IMR-90 (cell line): ENCODE results near the gene SCFD2. TPM values are rescaled to one million over a fixed set of nuclear protein-coding genes. Genes with fewer than 3 reads are reported as not detected.

Experiments used
- ATAC-seq: fragments of 200-7000 bp; cut with Tn5 transposase; 2 replicates; pipeline ENCODE4 v1.9.1; 2020; ENCODE audit warnings: low read depth, mild to moderate bottlenecking, moderate library complexity
- BruUV-seq: library from RNA; stranded (reverse); fragments of 400-500 nt; replicated peaks from 2 replicates; lab custom pipeline; 2021; lab: Mats Ljungman, UMichigan
- CTCF ChIA-PET: fragments of 300-600 bp; formaldehyde crosslinking; extraction: SDS; loops from one replicate; lab custom pipeline; 2021; ENCODE audit warnings: antibody characterized with exemption; lab: Yijun Ruan, JAX
- POLR2A ChIA-PET: fragments of 300-600 bp; sonication (Branson Sonifier 250); formaldehyde crosslinking; loops from one replicate; lab custom pipeline; 2022; ENCODE audit warnings: antibody characterized with exemption; ENCODE audit not compliant: unreplicated experiment; lab: Charles Lee
- DNase-seq: peaks from one replicate; pipeline ENCODE4 v3.0.0; 2013
- H2AFZ ChIP-seq: replicated peaks from 2 replicates; pipeline ENCODE3; 2013; ENCODE audit warnings: low read length, mild to moderate bottlenecking; ENCODE audit not compliant: poor library complexity
- H2AK5ac ChIP-seq: 2 replicates; pipeline ENCODE4 v1.6.1; 2013; ENCODE audit warnings: low read depth, low read length, inconsistent platforms
- H2AK9ac ChIP-seq: replicated peaks from 2 replicates; pipeline ENCODE3; 2013; ENCODE audit warnings: mild to moderate bottlenecking, low read depth, low read length, moderate library complexity; ENCODE audit not compliant: poor library complexity
- H2BK120ac ChIP-seq: 2 replicates; pipeline ENCODE4 v1.6.1; 2013; ENCODE audit warnings: low read depth, low read length, inconsistent platforms
- H2BK15ac ChIP-seq: 3 replicates; pipeline ENCODE4 v1.6.1; 2013; ENCODE audit warnings: low read depth, low read length, inconsistent platforms
- H2BK20ac ChIP-seq: 2 replicates; pipeline ENCODE4 v1.6.1; 2013; ENCODE audit warnings: low read depth, mild to moderate bottlenecking, inconsistent platforms, low read length, moderate library complexity
- H2BK5ac ChIP-seq: 2 replicates; pipeline ENCODE4 v1.6.1; 2013; ENCODE audit warnings: mild to moderate bottlenecking, low read depth, low read length, inconsistent platforms; ENCODE audit not compliant: poor library complexity, severe bottlenecking
- H3K14ac ChIP-seq: replicated peaks from 2 replicates; pipeline ENCODE4 v1.6.1; 2013; ENCODE audit warnings: low read depth, low read length, inconsistent platforms
- H3K18ac ChIP-seq: 2 replicates; pipeline ENCODE4 v1.6.1; 2013; ENCODE audit warnings: low read depth, low read length, control low read depth
- H3K23ac ChIP-seq: 2 replicates; pipeline ENCODE4 v1.6.1; 2013; ENCODE audit warnings: low read depth, low read length, inconsistent platforms
- H3K27ac ChIP-seq: 2 replicates; pipeline ENCODE4 v1.5.1; 2013; ENCODE audit warnings: mild to moderate bottlenecking, control low read depth, low read length; ENCODE audit not compliant: insufficient read depth
- H3K27me3 ChIP-seq: 2 replicates; pipeline ENCODE4 v1.6.1; 2013; ENCODE audit warnings: low read length; ENCODE audit not compliant: control insufficient read depth, insufficient read depth
- H3K36me3 ChIP-seq: 2 replicates; pipeline ENCODE4 v1.6.1; 2013; ENCODE audit warnings: low read length, mixed read lengths; ENCODE audit not compliant: control insufficient read depth, insufficient read depth
- H3K4ac ChIP-seq: 2 replicates; pipeline ENCODE4 v1.6.1; 2013; ENCODE audit warnings: low read depth, low read length, inconsistent platforms
- H3K4me1 ChIP-seq: 2 replicates; pipeline ENCODE4 v1.6.1; 2013; ENCODE audit warnings: low read length, mixed read lengths; ENCODE audit not compliant: control insufficient read depth, insufficient read depth
- H3K4me2 ChIP-seq: 2 replicates; pipeline ENCODE4 v1.6.1; 2013; ENCODE audit warnings: low read depth, mild to moderate bottlenecking, control low read depth, low read length, moderate library complexity
- H3K4me3 ChIP-seq: 2 replicates; pipeline ENCODE4 v1.5.1; 2013; ENCODE audit warnings: low read depth, mild to moderate bottlenecking, control low read depth, low read length, moderate library complexity; ENCODE audit not compliant: insufficient read depth
- H3K56ac ChIP-seq: 2 replicates; pipeline ENCODE4 v1.6.1; 2013; ENCODE audit warnings: low read length, inconsistent platforms; ENCODE audit not compliant: insufficient read depth; ENCODE audit errors: extremely low read depth
- H3K79me1 ChIP-seq, 2 experiments: 2 replicates each; pipeline ENCODE4 v1.6.1; 2013; ENCODE audit warnings: low read length in 2 of 2, inconsistent platforms in 1 of 2, low read depth in 1 of 2
- H3K9ac ChIP-seq: 2 replicates; pipeline ENCODE4 v1.6.1; 2013; ENCODE audit warnings: low read depth, low read length, control low read depth
- H3K9me1 ChIP-seq: 2 replicates; pipeline ENCODE4 v1.6.1; 2013; ENCODE audit warnings: low read length, inconsistent platforms; ENCODE audit not compliant: insufficient read depth
- H3K9me3 ChIP-seq: 2 replicates; pipeline ENCODE4 v1.6.1; 2013; ENCODE audit warnings: low read length; ENCODE audit not compliant: control insufficient read depth, insufficient read depth
- H4K20me1 ChIP-seq: 2 replicates; pipeline ENCODE4 v1.6.1; 2013; ENCODE audit warnings: low read length, inconsistent platforms; ENCODE audit not compliant: insufficient read depth
- H4K5ac ChIP-seq: 2 replicates; pipeline ENCODE4 v1.6.1; 2013; ENCODE audit warnings: mild to moderate bottlenecking, low read depth, low read length, control low read depth
- H4K8ac ChIP-seq, 2 experiments: 2 replicates each; pipeline ENCODE4 v1.6.1; 2013; ENCODE audit warnings: low read depth in 2 of 2, low read length in 2 of 2, control low read depth in 1 of 2, inconsistent platforms in 1 of 2
- H4K91ac ChIP-seq: 2 replicates; pipeline ENCODE4 v1.6.1; 2013; ENCODE audit warnings: low read depth, low read length, inconsistent platforms; ENCODE audit not compliant: insufficient read depth
- RCOR1 ChIP-seq: IDR thresholded peaks from 2 replicates; pipeline ENCODE4 v1.6.1; 2012; ENCODE audit warnings: mild to moderate bottlenecking, low read length, improper control_type of control experiment; ENCODE audit not compliant: insufficient replicate concordance
- WGBS, 2 experiments: methylation state at CpG; one replicate each; pipeline versions ENCODE4 v1.1.5 to v1.1.7; 2013; ENCODE audit warnings: missing lambda C conversion rate in 2 of 2; ENCODE audit not compliant: insufficient read length in 1 of 2; ENCODE audit errors: extremely low coverage in 2 of 2; 5-methylcytosine and 5-hydroxymethylcytosine counted together
- dilution Hi-C: fragments of 300-500 bp; cut with HindIII; formaldehyde crosslinking; loops from one replicate; pipeline ENCODE4 v1.14.3; 2018; ENCODE audit warnings: low sequenced_read_pairs; ENCODE audit not compliant: unreplicated experiment
- in situ Hi-C: fragments of 300-500 bp; cut with MboI; formaldehyde crosslinking; loops from 3 replicates; pipeline ENCODE4 v1.14.3; 2019; ENCODE audit warnings: low sequenced_read_pairs, inconsistent platforms, mixed read lengths
- intact Hi-C: fragments of 100-400 bp; cut with micrococcal nuclease; formaldehyde crosslinking; loops from 2 replicates; pipeline ENCODE4 v1.10.0; 2022
- polyA plus RNA-seq, 3 experiments: library from polyadenylated mRNA; depleted of rRNA; stranded (reverse); fragments of >200 nt; gene quantifications; 2 replicates each; pipeline ENCODE4 v1.2.3, GENCODE V29; 2012; ENCODE audit warnings: low replicate concordance in 1 of 3
- total RNA-seq: library from RNA; depleted of rRNA; stranded (reverse); fragments of >200 nt; gene quantifications from 2 replicates; pipeline ENCODE4 v1.2.3, GENCODE V29; 2012

SCFD2 gene
- total and polyA plus RNA-seq, 2 of the 4 experiments (the other 2 are of a cell fraction): 18.9 to 62.4 TPM

DNA sequence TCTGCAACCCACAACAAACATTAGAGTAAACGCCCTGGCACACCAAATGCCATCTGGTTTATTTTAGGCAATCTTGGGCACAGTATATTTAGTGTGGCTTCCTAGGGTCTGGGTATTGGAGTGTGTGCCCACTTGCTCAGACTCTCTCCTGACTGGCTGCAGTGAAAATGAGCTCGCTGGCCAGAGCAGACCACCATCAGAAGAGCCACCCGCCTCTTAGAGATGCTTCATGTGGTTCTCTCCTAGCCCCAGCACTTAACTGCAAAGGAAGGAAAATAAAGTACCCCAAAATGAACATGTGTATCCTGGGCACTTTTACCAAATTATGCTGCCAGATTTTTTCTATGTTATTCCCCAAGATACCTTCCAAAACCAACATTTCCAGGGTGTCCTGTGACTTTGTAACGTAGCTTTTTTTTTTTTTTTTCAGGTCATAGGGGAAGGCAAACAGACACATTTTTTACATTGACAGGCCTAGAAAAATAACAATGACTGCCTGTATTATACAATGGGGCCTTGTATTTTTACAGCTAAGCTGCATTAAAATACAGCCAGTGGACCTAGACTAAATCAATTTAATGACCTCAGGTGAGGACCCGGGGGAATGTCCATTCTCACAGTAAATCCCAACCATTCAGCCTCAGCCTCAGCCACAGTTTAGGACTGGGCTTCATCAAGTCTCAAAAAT lies 310.0 kb downstream of the SCFD2 start:
- Histone ChIP-seq H3K4me3 (no peak overlapping the region), H2BK120ac (no peak overlapping the region), H3K4me1 (0 out of 2 replicates have a peak, but pooled peaks cover 3% of the 10 kb centered on the region), H3K56ac (no peak overlapping the region), H3K36me3 (no peaks in the 10 kb centered on the region), H2AK9ac (no peak overlapping the region), H3K4ac (no peak overlapping the region), H2AFZ (no peak overlapping the region), H4K8ac (no peak overlapping the region), H3K14ac (no peak overlapping the region), H2AK5ac (no peak overlapping the region), H4K5ac (no peak overlapping the region), H3K9me3 (no peaks in the 10 kb centered on the region), H2BK15ac (no peak overlapping the region), H3K27ac (no peak overlapping the region), H4K20me1 (no peaks in the 10 kb centered on the region), H3K18ac (no peak overlapping the region), H3K79me1 (no peaks in the 10 kb centered on the region; a peak in 1 of 4 replicates), H3K4me2 (no peak overlapping the region), H3K9ac (no peak overlapping the region), H3K23ac (no peak overlapping the region), H2BK5ac (no peak overlapping the region), H3K27me3 (no peaks in the 10 kb centered on the region), H4K91ac (no peak overlapping the region), H3K9me1 (no peaks in the 10 kb centered on the region; the same call in 1 of the 2 replicates), H2BK20ac (no peak overlapping the region)
- intact Hi-C loops: no loop called here
- dilution Hi-C loops: no loop called here
- 90% methylated on average over 2 of the region's 5 CpGs; no CpG with 5 or more reads in 1 of the 2 experiments for WGBS, 2 experiments
- BruUV-seq: no TSS peak
- ATAC-seq (no peak), DNase-seq (no peak)
- POLR2A ChIA-PET: no interaction called here
- in situ Hi-C loops: no loop called here
- CTCF ChIA-PET: no interaction called here
- no peak for TF ChIP-seq RCOR1
